SJCRH30 (cell line): ENCODE measurements around the gene EPHB4. TPM values are rescaled to one million over a fixed set of nuclear protein-coding genes. Genes with fewer than 3 reads are reported as not detected.

ENCODE experiments used
- DNase-seq, 2 experiments: peaks; one replicate each; pipeline ENCODE4 v3.0.0-alpha.2; 2015 to 2020
- H3K27ac ChIP-seq: fragments of 250-450 bp; sonication (Bioruptor Pico); 2 replicates; pipeline ENCODE4 v1.5.1; 2020; ENCODE audit warnings: mild to moderate bottlenecking, moderate library complexity
- H3K27me3 ChIP-seq: fragments of 250-450 bp; sonication (Bioruptor Pico); 2 replicates; pipeline ENCODE4 v1.5.1; 2020; ENCODE audit warnings: mild to moderate bottlenecking, moderate library complexity
- H3K36me3 ChIP-seq: fragments of 250-450 bp; sonication (Bioruptor Pico); 2 replicates; pipeline ENCODE4 v1.5.1; 2020; ENCODE audit warnings: mild to moderate bottlenecking, moderate library complexity
- H3K4me1 ChIP-seq: fragments of 250-450 bp; sonication (Bioruptor Pico); 2 replicates; pipeline ENCODE4 v1.5.1; 2020; ENCODE audit warnings: mild to moderate bottlenecking, moderate library complexity
- H3K4me3 ChIP-seq: fragments of 250-450 bp; sonication (Bioruptor Pico); 2 replicates; pipeline ENCODE4 v1.5.1; 2020; ENCODE audit warnings: mild to moderate bottlenecking, moderate library complexity
- H3K9me3 ChIP-seq: fragments of 250-450 bp; sonication (Bioruptor Pico); replicated peaks from 2 replicates; pipeline ENCODE4 v1.5.1; 2020; ENCODE audit warnings: mild to moderate bottlenecking, moderate library complexity
- total RNA-seq: library from RNA; depleted of rRNA; stranded (reverse); fragments of >200 nt; shearing (Covaris generic); gene quantifications from 2 replicates; pipeline ENCODE4 v1.2.3, GENCODE V29; 2014

EPHB4 gene
- total RNA-seq, 1 experiment from 2014 or later, result 61.7 TPM

DNA sequence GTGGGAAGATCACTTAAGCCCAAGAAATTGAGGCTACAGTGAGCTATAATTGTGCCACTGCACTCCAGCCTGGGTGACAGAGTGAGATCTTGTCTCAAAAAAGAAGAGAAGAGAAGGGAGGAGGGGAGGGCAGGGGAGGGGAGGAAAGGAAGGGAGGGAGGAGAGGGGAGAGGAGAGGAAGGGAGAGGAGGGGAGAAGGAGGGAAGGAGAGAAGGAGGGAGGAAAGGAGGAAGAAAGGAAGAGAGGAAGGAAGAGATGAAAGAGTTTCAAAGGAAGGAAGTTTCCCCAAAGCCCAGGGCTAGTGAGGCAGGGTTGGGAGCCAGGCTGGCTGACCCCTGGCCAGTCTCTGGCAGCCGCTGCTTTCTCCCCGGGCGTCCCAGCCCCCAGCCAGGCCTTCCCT is 32.6 kb downstream of the EPHB4 start:
- H3K4me1 ChIP-seq, result no peaks in the 10 kb centered on the region
- H3K27me3 ChIP-seq, result peaks cover 19% of the 10 kb centered on the region
- H3K4me3 ChIP-seq, result no peak overlapping the region
- H3K27ac ChIP-seq, result no peak overlapping the region
- DNase-seq, result no peak
- no peaks in the 10 kb centered on the region for H3K9me3 ChIP-seq
- H3K36me3 ChIP-seq, result no peaks in the 10 kb centered on the region

DNA sequence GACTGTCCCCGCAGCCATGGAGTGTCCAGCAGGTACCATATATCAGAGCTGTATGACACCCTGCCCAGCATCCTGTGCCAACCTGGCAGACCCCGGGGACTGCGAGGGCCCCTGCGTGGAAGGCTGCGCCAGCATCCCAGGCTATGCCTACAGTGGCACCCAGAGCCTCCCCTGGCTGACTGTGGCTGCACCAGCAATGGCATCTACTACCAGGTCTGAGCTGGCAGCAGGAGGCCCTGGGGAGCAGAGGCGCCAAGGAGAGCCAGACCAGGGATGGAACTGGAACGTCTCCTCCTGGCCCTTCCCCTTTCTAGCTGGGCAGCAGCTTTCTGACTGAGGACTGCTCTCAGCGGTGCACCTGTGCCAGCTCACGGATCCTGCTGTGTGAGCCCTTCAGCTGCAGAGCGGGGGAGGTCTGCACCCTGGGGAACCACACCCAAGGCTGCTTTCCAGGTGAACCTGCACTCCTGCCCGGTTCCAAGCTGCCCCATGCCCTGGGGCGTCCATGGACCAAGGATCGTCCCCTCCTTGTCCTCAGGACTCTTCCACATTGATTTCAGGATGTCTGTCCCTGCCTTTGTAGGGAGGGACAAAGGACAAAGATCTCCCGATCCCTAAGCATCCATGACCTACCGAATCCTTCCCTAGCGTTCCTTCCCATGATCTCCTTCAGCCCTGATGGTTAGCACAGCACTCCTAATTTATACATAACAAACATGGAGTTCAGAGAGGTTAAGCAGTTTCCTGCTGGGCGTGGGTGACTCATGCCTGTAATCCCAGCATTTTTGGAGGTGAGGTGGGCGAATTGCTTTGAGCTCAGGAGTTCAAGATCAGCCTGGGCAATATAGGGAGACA is 33.3 kb downstream of the EPHB4 start:
- no peaks in the 10 kb centered on the region for H3K36me3 ChIP-seq
- no peaks in the 10 kb centered on the region for H3K9me3 ChIP-seq
- no peak overlapping the region for H3K27ac ChIP-seq
- no peak overlapping the region for H3K4me3 ChIP-seq
- H3K27me3 ChIP-seq, result peaks cover 19% of the 10 kb centered on the region
- H3K4me1 ChIP-seq, result no peaks in the 10 kb centered on the region
- no peak for DNase-seq

DNA sequence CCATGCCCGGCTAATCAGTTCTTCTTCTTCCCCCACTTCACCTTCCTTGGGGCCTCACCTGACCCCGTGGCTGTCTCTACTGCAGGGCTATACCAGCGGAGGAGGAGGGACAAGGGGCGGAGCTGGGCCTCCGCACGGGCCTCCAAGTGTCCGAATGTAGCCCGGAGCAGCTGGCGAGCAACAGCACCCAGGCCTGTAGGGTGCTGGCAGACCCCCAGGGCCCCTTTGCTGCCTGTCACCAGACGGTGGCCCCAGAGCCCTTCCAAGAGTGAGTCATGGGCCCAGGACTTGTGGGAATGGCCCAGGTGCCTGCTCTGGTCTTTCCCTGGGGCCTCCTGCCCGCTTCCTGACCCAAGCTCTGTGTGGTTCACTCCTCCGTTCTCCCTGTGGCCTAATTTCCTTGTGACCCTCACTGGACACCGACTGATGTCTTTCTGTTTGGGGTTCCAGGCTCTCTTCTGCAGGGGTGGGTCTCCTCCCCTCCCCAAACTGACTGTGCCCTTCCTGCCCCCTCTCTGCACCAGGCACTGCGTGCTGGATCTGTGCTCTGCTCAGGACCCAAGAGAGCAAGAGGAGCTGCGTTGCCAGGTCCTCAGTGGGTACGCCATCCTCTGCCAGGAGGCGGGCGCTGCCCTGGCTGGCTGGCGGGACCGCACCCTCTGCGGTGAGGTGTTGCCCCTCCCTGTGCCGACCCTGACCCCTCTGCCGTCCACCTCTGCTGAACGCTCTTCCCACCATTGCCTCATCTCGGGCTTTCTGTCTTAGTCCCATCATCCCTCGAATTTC is 35.2 kb downstream of the EPHB4 start:
- Histone ChIP-seq H3K27ac (no peak overlapping the region), H3K4me3 (no peak overlapping the region), H3K36me3 (no peaks in the 10 kb centered on the region), H3K9me3 (no peaks in the 10 kb centered on the region), H3K27me3 (peaks cover 19% of the 10 kb centered on the region), H3K4me1 (no peaks in the 10 kb centered on the region)
- DNase-seq, result peak; percentile 36 to 39

DNA sequence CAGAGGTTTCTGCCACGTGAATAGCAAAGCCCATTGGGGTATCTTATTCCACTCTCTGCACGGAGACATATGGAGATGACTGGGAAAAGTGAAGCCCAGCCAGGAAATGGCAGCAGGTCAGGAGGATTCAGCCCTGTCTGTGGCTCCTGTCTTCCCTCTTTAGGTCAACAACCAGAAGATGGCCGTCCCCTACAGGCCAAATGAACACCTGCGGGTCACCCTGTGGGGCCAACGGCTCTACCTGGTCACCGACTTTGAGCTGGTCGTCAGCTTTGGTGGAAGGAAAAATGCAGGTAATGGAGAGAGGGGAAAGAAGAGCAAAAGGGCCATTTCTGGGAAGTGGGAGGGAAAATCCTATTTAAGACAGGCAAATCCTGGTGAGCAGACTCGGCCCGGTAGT is 38.3 kb downstream of the EPHB4 start:
- Histone ChIP-seq H3K9me3 (no peaks in the 10 kb centered on the region), H3K4me3 (no peak overlapping the region), H3K4me1 (no peaks in the 10 kb centered on the region), H3K27ac (no peak overlapping the region), H3K27me3 (peaks cover 7% of the 10 kb centered on the region), H3K36me3 (no peaks in the 10 kb centered on the region)
- DNase-seq, result no peak

DNA sequence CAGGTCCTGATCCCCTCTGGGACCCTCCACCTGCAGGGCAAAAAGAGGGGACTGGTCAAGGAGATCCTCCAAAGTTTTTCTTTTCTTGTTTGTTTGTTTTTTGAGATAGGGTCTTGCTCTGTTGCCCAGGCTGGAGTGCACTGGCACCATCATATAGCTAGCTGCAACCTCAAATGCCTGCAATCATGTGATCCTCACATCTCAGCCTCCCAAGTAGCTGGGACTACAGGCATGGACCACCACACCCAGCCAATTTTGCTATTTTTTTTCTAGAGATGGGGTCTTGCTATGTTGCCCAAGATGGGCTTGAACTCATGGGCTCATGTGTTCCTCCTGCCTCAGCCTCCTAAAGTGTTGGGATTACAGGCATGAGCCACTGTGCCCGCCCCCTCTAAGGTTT is 41.0 kb downstream of the EPHB4 start:
- DNase-seq, result no peak
- Histone ChIP-seq H3K36me3 (no peaks in the 10 kb centered on the region), H3K9me3 (no peaks in the 10 kb centered on the region), H3K27me3 (no peaks in the 10 kb centered on the region), H3K27ac (no peak overlapping the region), H3K4me3 (no peak overlapping the region), H3K4me1 (no peaks in the 10 kb centered on the region)

DNA sequence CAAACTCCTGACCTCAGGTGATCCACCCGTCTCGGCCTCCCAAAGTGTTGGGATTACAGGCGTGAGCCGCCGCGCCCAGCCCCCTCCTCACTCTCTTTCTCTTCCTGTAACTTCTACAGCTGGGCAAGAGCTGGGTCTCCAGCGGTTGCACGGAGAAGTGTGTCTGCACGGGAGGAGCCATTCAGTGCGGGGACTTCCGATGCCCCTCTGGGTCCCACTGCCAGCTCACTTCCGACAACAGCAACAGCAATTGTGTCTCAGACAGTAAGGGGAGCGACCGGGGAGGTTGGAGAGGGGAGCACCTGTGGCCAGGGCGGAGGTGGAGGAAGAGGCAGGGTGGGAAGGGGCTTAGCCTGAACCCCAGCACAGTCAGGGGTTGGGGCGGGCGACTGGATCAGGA is 41.4 kb downstream of the EPHB4 start:
- Histone ChIP-seq H3K27me3 (no peaks in the 10 kb centered on the region), H3K4me1 (no peaks in the 10 kb centered on the region), H3K27ac (no peak overlapping the region), H3K36me3 (no peaks in the 10 kb centered on the region), H3K4me3 (no peak overlapping the region), H3K9me3 (no peaks in the 10 kb centered on the region)
- DNase-seq, result no peak

DNA sequence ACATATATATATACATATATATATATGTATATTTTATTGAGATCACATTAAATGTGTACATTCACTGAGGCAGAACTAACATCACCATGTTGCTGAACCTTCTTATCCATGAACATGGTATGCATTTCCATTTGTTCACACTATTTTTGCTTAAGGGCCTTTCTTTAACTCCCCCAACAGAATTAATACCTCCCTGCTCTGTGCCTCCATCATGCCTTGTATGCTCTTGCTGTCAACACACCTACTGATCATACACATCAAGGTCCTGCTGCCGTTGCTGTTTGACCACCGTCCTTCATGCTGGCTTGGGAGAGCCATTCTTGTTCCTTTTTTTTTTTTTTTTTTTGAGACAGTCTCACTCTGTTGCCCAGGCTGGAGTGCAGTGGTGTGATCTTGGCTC is 43.5 kb downstream of the EPHB4 start:
- peaks cover 4% of the 10 kb centered on the region; the same call in 1 of the 2 replicates for H3K27me3 ChIP-seq
- no peak for DNase-seq
- no peaks in the 10 kb centered on the region for H3K9me3 ChIP-seq
- no peak overlapping the region for H3K4me3 ChIP-seq
- no peaks in the 10 kb centered on the region for H3K4me1 ChIP-seq
- H3K27ac ChIP-seq, result no peak overlapping the region
- H3K36me3 ChIP-seq, result no peaks in the 10 kb centered on the region

DNA sequence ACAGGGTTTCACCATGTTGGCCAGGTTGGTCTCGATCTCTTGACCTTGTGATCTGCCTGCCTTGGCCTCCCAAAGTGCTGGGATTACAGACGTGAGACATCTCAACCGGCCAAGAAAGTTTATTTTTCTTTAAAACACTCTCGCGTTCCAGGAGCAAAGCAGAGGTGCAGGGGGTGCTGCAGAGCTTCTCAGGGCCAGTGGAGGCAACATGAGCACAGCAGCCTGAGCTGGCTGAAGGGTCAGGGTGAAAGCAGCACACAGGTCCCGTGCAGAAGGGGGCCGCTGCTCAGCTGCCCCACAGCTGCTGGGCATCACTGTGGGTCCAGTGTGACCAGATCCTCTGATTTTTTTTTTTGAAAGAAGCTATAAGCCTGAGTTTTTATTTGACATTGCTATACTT is 46.1 kb downstream of the EPHB4 start:
- no peak for DNase-seq
- no peak overlapping the region for H3K4me3 ChIP-seq
- H3K9me3 ChIP-seq, result no peaks in the 10 kb centered on the region
- no peaks in the 10 kb centered on the region for H3K4me1 ChIP-seq
- no peak overlapping the region for H3K27ac ChIP-seq
- H3K27me3 ChIP-seq, result peaks cover 4% of the 10 kb centered on the region; the same call in 1 of the 2 replicates
- no peaks in the 10 kb centered on the region for H3K36me3 ChIP-seq

DNA sequence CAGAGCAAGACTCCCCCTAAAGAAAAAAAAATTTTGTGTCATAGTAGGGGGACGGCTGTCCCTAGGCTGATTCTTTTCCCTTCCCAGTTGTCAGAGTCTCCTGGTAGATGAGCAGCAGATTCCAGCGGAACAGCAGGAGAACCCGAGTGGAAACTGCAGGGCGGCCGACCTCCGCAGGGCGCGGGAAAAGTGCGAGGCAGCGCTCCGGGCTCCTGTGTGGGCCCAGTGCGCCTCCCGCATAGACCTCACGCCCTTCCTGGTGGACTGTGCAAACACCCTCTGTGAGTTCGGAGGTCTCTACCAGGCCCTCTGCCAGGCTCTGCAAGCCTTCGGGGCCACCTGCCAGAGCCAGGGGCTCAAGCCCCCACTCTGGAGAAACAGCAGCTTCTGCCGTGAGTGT is 48.0 kb downstream of the EPHB4 start:
- Histone ChIP-seq H3K4me1 (no peaks in the 10 kb centered on the region), H3K9me3 (no peaks in the 10 kb centered on the region), H3K4me3 (no peak overlapping the region), H3K36me3 (no peaks in the 10 kb centered on the region), H3K27ac (no peak overlapping the region), H3K27me3 (peaks cover 4% of the 10 kb centered on the region; the same call in 1 of the 2 replicates)
- no peak for DNase-seq

DNA sequence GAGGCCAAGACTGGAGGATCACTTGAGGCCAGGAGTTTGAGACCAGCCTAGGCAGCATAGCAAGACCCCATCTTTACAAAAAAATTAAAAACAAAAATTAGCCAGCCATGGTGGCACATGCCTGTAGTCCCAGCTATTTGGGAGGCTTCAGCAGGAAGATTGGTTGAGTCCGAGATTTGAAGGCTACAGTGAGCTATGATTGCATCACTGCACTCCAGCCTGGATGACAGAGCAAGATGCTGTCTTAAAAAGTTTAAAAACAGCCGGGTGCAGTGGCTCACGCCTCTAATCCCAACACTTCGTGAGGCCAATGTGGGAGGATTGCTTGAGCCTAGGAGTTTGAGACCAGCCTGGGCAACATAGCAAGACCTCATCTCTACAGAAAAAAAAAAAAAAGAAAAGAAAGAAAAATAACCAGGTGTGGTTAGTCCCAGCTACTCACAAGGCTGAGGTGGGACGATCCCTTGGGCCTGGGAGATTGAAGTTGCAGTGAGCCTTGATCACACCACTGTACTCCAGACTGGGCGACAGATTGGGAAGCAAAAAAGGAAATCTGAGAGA is 49.2 kb downstream of the EPHB4 start:
- no peak for DNase-seq
- Histone ChIP-seq H3K27ac (no peak overlapping the region), H3K4me1 (no peaks in the 10 kb centered on the region), H3K9me3 (no peaks in the 10 kb centered on the region), H3K4me3 (no peak overlapping the region), H3K36me3 (no peaks in the 10 kb centered on the region), H3K27me3 (peaks cover 13% of the 10 kb centered on the region; the same call in 1 of the 2 replicates)

DNA sequence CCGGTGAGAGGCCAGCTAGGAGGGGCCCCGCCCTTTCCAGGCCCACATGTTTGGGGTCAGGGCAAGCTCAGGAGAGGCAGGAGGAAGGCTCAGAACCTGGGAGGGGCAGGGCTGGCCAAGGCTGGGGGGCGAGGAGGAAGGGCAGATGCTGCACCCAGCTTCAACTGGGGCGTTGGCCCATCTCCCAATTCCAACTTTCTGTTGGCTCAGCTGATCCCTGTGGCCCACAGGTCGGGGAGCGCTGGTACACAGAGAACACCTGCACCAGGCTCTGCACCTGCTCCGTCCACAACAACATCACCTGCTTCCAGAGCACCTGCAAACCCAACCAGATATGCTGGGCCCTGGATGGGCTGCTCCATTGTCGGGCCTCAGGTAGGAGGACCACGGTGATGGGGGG is 53.8 kb downstream of the EPHB4 start:
- Histone ChIP-seq H3K27ac (no peak overlapping the region), H3K4me1 (no peaks in the 10 kb centered on the region), H3K27me3 (peaks cover 15% of the 10 kb centered on the region), H3K4me3 (no peak overlapping the region), H3K36me3 (no peaks in the 10 kb centered on the region), H3K9me3 (no peaks in the 10 kb centered on the region)
- DNase-seq, result no peak

DNA sequence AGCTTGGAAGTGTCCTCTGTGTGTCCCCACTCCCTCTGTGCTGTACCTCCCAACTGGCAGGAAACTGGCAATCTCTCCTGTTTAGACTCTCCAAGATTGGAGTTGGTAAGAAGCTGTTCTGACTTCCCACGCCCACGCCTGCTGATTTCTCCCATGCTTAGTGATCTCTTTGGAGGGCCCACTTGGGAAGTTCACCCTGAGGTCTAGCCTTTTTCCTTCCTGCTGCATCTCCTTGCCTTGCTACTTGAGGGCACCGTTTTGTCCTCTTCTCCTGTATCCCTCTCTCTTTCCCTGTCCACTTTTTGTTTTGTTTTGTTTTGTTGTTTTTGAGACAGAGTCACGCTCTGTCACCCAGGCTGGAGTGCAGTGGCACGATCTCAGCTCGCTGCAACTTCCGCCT is 58.5 kb downstream of the EPHB4 start:
- H3K27ac ChIP-seq, result no peak overlapping the region
- no peak overlapping the region for H3K4me3 ChIP-seq
- H3K9me3 ChIP-seq, result no peaks in the 10 kb centered on the region
- no peaks in the 10 kb centered on the region for H3K36me3 ChIP-seq
- DNase-seq, result no peak
- peaks cover 33% of the 10 kb centered on the region for H3K27me3 ChIP-seq
- no peaks in the 10 kb centered on the region; the same call in 1 of the 2 replicates for H3K4me1 ChIP-seq

DNA sequence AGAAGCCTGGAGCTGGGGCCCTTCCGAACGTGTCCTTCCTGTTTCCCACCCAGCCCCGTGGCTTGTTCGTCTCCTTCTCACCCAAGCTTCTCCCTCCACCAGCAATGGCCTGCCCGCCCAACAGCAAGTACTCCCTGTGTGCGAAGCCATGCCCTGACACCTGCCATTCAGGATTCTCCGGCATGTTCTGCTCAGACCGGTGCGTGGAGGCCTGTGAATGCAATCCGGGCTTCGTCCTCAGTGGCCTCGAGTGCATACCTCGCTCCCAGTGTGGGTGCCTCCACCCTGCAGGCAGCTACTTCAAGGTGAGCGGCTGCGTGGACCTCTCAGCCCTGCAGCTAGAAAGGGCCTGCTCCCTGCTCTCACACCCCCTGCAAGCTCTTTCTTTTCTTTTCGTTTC is 62.1 kb downstream of the EPHB4 start:
- no peaks in the 10 kb centered on the region for H3K9me3 ChIP-seq
- peaks cover 33% of the 10 kb centered on the region for H3K27me3 ChIP-seq
- H3K4me1 ChIP-seq, result peaks cover 8% of the 10 kb centered on the region
- H3K27ac ChIP-seq, result no peak overlapping the region
- no peaks in the 10 kb centered on the region for H3K36me3 ChIP-seq
- no peak for DNase-seq
- no peak overlapping the region for H3K4me3 ChIP-seq

DNA sequence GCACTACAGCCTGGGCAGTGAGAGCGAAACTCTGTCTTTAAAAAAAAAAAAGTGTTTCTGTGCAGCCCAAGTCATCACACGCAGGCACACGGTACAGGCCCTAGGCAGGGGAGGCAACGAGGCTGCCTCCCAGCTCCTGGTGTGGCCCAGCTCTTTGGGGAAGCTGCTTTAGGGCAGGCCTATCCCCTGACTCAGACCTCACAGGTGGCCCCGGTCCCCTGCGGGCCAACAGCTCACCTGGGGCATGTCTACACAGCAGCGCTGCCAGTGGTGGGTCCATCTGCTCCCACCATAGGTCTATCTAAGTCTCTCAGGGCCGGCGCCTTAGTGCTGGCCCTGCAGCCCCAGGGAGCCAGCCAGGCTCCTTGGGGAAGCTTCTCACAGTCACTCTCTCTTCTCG is 62.5 kb downstream of the EPHB4 start:
- H3K9me3 ChIP-seq, result no peaks in the 10 kb centered on the region
- peaks cover 34% of the 10 kb centered on the region for H3K27me3 ChIP-seq
- no peak for DNase-seq
- no peaks in the 10 kb centered on the region for H3K36me3 ChIP-seq
- H3K27ac ChIP-seq, result no peak overlapping the region
- H3K4me1 ChIP-seq, result peaks cover 8% of the 10 kb centered on the region
- no peak overlapping the region for H3K4me3 ChIP-seq

DNA sequence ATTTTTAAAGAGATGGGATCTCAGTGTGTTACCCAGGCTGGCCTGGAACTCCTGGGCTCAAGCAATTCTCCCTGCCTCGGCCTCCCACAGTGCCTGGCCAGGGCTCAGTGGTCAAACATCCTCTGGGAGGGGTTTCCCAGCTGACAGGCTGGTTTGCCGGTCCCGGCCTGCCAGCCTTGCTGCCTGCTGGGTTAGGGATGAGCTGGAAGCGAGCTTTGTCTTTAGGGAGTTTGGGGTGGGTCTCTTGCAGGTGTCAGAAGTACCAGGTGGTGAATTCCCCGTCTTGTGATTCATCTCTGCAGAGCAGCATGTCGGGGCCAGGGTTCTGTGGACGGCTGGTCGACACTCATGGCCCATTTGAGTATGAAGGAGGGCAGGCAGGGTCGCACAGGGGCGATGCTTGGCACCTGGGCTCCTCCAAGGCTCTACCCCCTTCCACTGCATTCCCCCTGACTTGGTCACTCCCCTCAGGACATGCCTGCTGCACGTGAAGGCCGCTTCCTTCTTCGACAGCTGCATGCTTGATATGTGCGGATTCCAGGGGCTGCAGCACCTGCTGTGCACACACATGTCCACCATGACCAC is 63.7 kb downstream of the EPHB4 start:
- no peaks in the 10 kb centered on the region for H3K9me3 ChIP-seq
- peaks cover 8% of the 10 kb centered on the region for H3K4me1 ChIP-seq
- H3K36me3 ChIP-seq, result no peaks in the 10 kb centered on the region
- no peak overlapping the region for H3K4me3 ChIP-seq
- H3K27ac ChIP-seq, result no peak overlapping the region
- DNase-seq, result peak; percentile 36 to 43
- H3K27me3 ChIP-seq, result peaks cover 38% of the 10 kb centered on the region
